Measurements from ENCODE around the gene VAMP5. TPM values are rescaled to one million over a fixed set of nuclear protein-coding genes. Genes with fewer than 3 reads are reported as not detected.

Gene VAMP5
- total and polyA plus RNA-seq, 9 of the 15 experiments (the other 6 are each of a cell fraction or from before 2014, with no cell fraction given), result 0.54 to 1.9 (median 1.5) TPM; not detected in 2

- CTCF ChIA-PET (ENCODE audit: low intra/inter-chr PET ratio), result interaction anchor here (2.7 to 4.5 kb wide), 2 partner anchors 129 to 159 kb away, joined by 32 to 63 read pairs; no protein-coding TSS in a partner anchor
These were observed 33.7 kb upstream of the VAMP5 start for GRCh38 chr2:85550486-85550885.

More at GRCh38 chr2:85550486-85550885, 33.7 kb upstream of the VAMP5 start:
- no peaks in the 10 kb centered on the region for H3K79me2 ChIP-seq (ENCODE audit: control insufficient read depth, insufficient read depth, low read length)
- POLR2A ChIA-PET, result interaction anchor here (0.8 to 24.3 kb wide), 10 partner anchors 5 to 196 kb away, joined by 3 to 1576 read pairs (median 7); partner anchors contain the start of genes C2orf68, CAPG, ELMOD3 and GGCX
- no TSS peak for BruUV-seq (replicated peaks)
- H3K27ac ChIP-seq (ENCODE audit: extremely low read depth, low read depth, low read length), result no peak overlapping the region
- FAIRE-seq (no peak), ATAC-seq (no peak), DNase-seq (ENCODE audit: extremely low read depth in 1 of 4, low spot score in 3 of 4) (no peak)
- no peak for TF ChIP-seq NR3C1 (CRISPR knock-in tag; IDR thresholded peaks at IDR 0.05)
- no peak for TF ChIP-seq NBN (IDR thresholded peaks at IDR 0.05; ENCODE audit: low read depth)
- no peak for TF ChIP-seq ZNF445 (CRISPR knock-in tag; IDR thresholded peaks at IDR 0.05; ENCODE audit: low read depth)
- no peak for TF ChIP-seq YY1 (IDR thresholded peaks at IDR 0.05; ENCODE audit: borderline replicate concordance in 1 of 3, control insufficient read depth in 1 of 3, extremely low read depth in 1 of 3, insufficient read depth in 3 of 3, insufficient read length in 1 of 3, insufficient replicate concordance in 2 of 3, low read depth in 1 of 3, low read length in 2 of 3)
- TF ChIP-seq DEAF1 (CRISPR knock-in tag; IDR thresholded peaks at IDR 0.05), result no peak
- TF ChIP-seq MAZ (CRISPR knock-in tag; conservative IDR thresholded peaks at IDR 0.05 in 1 of 2, IDR thresholded peaks at IDR 0.05 in 1 of 2), result no peak
- TF ChIP-seq ZNF512 (tag; IDR thresholded peaks at IDR 0.05), result no peak
- no peak for TF ChIP-seq ZFPM2 (CRISPR knock-in tag; IDR thresholded peaks at IDR 0.05)
- no peak for TF ChIP-seq ELF4 (CRISPR knock-in tag; IDR thresholded peaks at IDR 0.05)
- TF ChIP-seq GTF2F1 (IDR thresholded peaks at IDR 0.05; ENCODE audit: low read depth, low read length), result no peak
- in situ Hi-C loops (cut with MboI) (no loop called here), intact Hi-C loops (cut with micrococcal nuclease) (loop anchor here (5.0 kb wide), 1 partner anchor 223 kb away; the partner anchor contains the start of gene TGOLN2)
- H3K4me3 ChIP-seq, result no peak overlapping the region
- 96% methylated on average over 10 of the region's 10 CpGs for WGBS (ENCODE audit: insufficient coverage, low coverage, missing lambda C conversion rate)
- H3K9ac ChIP-seq (ENCODE audit: insufficient read depth in 1 of 2, low read depth in 2 of 2, low read length in 2 of 2), result no peak overlapping the region
- H2AFZ ChIP-seq (ENCODE audit: low read depth, low read length), result no peak overlapping the region
- H3K9me3 ChIP-seq (replicated peaks; ENCODE audit: control insufficient read depth, insufficient read depth, low read depth, low read length), result no peaks in the 10 kb centered on the region
- H3K4me2 ChIP-seq (ENCODE audit: insufficient read depth, low read length), result no peak overlapping the region
- H3K9me1 ChIP-seq (ENCODE audit: control insufficient read depth, insufficient read depth, low read length), result no peaks in the 10 kb centered on the region
- no peaks in the 10 kb centered on the region for H3K27me3 ChIP-seq (ENCODE audit: control insufficient read depth in 2 of 2, insufficient read depth in 2 of 2, low read length in 2 of 2)
- peaks cover 6% of the 10 kb centered on the region for H4K20me1 ChIP-seq (replicated peaks; ENCODE audit: control insufficient read depth, insufficient read depth, low read length)
- H3K4me1 ChIP-seq (replicated peaks in 1 of 2; ENCODE audit: control insufficient read depth in 2 of 2, insufficient read depth in 2 of 2, low read length in 2 of 2), result no peaks in the 10 kb centered on the region; a peak in 1 of 5 replicates
- H3K36me3 ChIP-seq (ENCODE audit: control insufficient read depth, insufficient read depth, low read length), result peaks cover 69% of the 10 kb centered on the region

Measured in K562 (cell line).